Tibial nerve (tissue), 4 donors: ENCODE results near the gene ATP11C. TPM values are rescaled to one million over a fixed set of nuclear protein-coding genes. Genes with fewer than 3 reads are reported as not detected.

Experiments used
- DNase-seq, 2 donors: peaks; one replicate each; pipeline ENCODE4 v3.0.0-alpha.2; 2019; ENCODE audit warnings: low spot score in 2 of 2
- H3K27ac ChIP-seq, 4 donors: fragments of 200-600 bp; sonication (generic) in 3 of 4; one replicate each; pipeline ENCODE4 v1.5.1; 2017 to 2019; ENCODE audit warnings: mild to moderate bottlenecking in 1 of 4
- H3K27me3 ChIP-seq, 2 donors: fragments of 200-600 bp; sonication (generic) in 1 of 2; one replicate each; pipeline versions ENCODE4 v1.5.1 to v1.6.0; 2017 to 2019
- H3K36me3 ChIP-seq, 3 donors: fragments of 200-600 bp; sonication (generic); one replicate each; pipeline ENCODE4 v1.5.1; 2018 to 2019
- H3K4me1 ChIP-seq, 4 donors: fragments of 200-600 bp; sonication (generic) in 3 of 4; one replicate each; pipeline ENCODE4 v1.5.1; 2017 to 2019
- H3K4me3 ChIP-seq, 4 donors: fragments of 200-600 bp; sonication (generic) in 3 of 4; one replicate each; pipeline ENCODE4 v1.5.1; 2017 to 2019; ENCODE audit warnings: mild to moderate bottlenecking in 1 of 4, moderate library complexity in 1 of 4
- H3K9me3 ChIP-seq, 4 donors: fragments of 200-600 bp; sonication (generic) in 3 of 4; one replicate each; pipeline ENCODE4 v1.5.1; 2017 to 2019
- CTCF ChIP-seq, 5 experiments: fragments of 200-600 bp in 3 of 5; fragments of 450-650 bp in 2 of 5; sonication (generic) in 3 of 5; IDR thresholded peaks; one replicate each; pipeline ENCODE4 v1.5.1; 2016 to 2019; ENCODE audit warnings: antibody characterized with exemption in 5 of 5, mild to moderate bottlenecking in 3 of 5, moderate library complexity in 2 of 5
- EP300 ChIP-seq, 2 donors: sonication (generic); formaldehyde crosslinking; IDR thresholded peaks; one replicate each; pipeline ENCODE4 v1.6.1; 2017; ENCODE audit warnings: antibody characterized with exemption in 2 of 2, mild to moderate bottlenecking in 1 of 2
- POLR2A ChIP-seq, 2 donors: fragments of 450-650 bp; IDR thresholded peaks; one replicate each; pipeline ENCODE4 v1.6.1; 2017; ENCODE audit warnings: antibody characterized with exemption in 2 of 2, mild to moderate bottlenecking in 2 of 2, moderate library complexity in 2 of 2
- WGBS, 2 donors: methylation state at CpG; one replicate each; pipeline ENCODE4 v1.1.5; 2018; 5-methylcytosine and 5-hydroxymethylcytosine counted together
- total RNA-seq, 4 donors: library from RNA; depleted of rRNA; stranded (reverse); fragments of >200 nt; gene quantifications; one replicate each; pipeline ENCODE4 v1.1.0, GENCODE V29; 2016

ATP11C gene
- total RNA-seq, 4 donors from 2014 or later = 24.1 to 37.8 (median 32.9) TPM

DNA sequence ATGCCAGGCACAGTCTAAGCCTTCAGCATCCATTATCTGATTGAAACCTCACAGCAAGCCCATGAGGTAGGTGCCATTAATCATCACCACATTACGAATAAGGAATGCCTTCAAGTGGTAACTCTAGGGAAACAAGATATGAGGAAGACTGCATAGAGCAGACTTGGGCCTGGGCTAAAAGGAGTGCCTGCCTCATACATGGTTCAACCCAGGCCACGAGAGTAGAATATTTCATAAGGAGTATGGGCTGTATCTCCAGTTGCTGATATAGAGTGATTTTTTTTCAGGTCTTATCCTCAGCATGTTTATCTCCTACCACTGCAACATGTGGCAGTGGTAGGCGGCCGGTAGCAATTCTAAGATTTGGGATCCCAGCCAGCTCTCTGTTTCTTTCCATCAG, 51.7 kb downstream of the ATP11C start:
- Histone ChIP-seq H3K4me1 (peaks cover 0 to 8% (median 0%) of the 10 kb centered on the region in 4 donors), H3K36me3 (no peaks in the 10 kb centered on the region), H3K27me3 (no peaks in the 10 kb centered on the region), H3K27ac (no peak overlapping the region), H3K9me3 (no peaks in the 10 kb centered on the region), H3K4me3 (no peak overlapping the region)
- TF ChIP-seq EP300 (IDR thresholded peaks at IDR 0.05) (no peak), POLR2A (IDR thresholded peaks at IDR 0.05) (no peak), CTCF (IDR thresholded peaks at IDR 0.05) (no peak)
- DNase-seq = no peak
- WGBS, 2 donors = 58 to 71% methylated on average over 4 of the region's 4 CpGs

DNA sequence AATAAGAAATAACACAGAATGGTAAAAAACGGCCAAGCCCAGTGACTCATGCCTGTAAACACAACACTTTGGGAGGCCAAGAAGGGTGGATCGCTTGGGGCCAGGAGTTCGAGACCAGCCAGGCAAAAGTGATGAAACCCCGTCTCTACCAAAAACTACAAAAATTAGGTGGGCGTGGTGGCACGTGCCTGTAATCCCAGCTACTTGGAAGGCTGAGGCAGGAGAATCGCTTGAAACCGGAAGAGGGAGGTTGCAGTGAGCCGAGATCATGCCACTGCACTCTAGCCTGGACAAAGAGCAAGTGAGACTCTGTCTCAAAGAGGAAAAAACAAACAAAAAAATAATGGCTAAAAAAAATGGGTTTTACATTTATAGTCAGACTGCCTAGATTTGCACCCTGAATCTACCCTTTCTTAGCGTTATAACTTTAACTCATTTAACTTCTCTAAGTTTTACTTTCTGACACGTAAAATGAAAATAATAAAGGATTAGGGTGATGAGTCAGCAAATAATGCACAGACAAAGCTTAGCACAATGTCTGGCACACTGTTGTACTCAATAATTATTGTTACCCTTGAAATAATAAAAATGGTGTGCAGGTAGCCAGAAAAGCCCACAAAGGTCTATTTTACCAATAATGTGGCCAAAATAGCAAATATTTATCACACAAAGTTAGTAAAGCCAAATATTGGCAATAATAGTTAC, 55.0 kb downstream of the ATP11C start:
- Histone ChIP-seq H3K4me1 (peaks cover 0 to 8% (median 0%) of the 10 kb centered on the region in 4 donors), H3K4me3 (no peak overlapping the region), H3K27ac (no peak overlapping the region), H3K27me3 (no peaks in the 10 kb centered on the region), H3K9me3 (no peaks in the 10 kb centered on the region), H3K36me3 (no peaks in the 10 kb centered on the region)
- 54 to 62% methylated on average over 11 of the region's 11 CpGs for WGBS, 2 donors
- TF ChIP-seq POLR2A (IDR thresholded peaks at IDR 0.05) = no peak
- TF ChIP-seq CTCF (IDR thresholded peaks at IDR 0.05) = no peak
- no peak for TF ChIP-seq EP300 (IDR thresholded peaks at IDR 0.05)
- DNase-seq = no peak

DNA sequence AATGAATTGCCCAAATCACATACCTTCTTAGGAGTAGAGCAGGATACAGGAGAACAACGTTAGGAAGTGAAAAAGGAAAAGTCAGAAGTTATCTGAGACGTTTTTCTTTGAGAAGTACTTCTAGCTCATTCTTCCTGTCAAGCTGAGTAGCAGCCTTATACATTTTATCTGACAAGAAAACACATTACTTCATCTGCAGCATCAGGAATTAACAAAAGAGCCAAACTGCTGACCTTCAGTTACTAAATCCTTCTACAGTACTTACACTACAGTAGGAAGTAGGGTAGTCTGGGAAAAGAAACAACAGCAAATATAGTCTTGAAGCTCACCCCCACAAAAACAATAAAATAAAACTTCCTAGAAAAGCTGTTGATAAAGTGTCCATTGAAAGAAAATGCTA, 57.0 kb downstream of the ATP11C start:
- 8 to 38% methylated on average over 2 of the region's 2 CpGs for WGBS, 2 donors
- TF ChIP-seq POLR2A (IDR thresholded peaks at IDR 0.05) = no peak
- TF ChIP-seq CTCF (IDR thresholded peaks at IDR 0.05) = no peak
- no peak for TF ChIP-seq EP300 (IDR thresholded peaks at IDR 0.05)
- no peak for DNase-seq

DNA sequence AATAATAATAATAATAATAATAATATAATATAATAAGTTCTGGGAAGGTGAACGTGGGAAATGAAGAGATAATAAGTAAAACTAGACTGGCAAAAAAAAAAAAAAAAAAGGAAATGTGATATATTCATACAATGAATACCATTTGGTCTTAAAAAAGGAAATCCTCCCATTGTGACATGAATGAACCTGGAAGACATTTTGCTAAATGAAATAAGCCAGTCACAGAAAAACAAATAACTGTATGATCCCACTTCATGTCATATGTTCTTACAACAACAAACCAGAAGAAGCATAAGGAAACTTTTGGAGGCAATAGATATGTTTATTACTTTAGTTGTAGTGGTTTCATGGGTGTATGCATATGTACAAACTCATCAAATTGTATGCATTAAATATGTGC, 63.1 kb downstream of the ATP11C start:
- WGBS, 2 donors = 58 to 88% methylated on average over 1 of the region's 1 CpG
- Histone ChIP-seq H3K4me3 (no peak overlapping the region), H3K4me1 (no peaks in the 10 kb centered on the region), H3K27ac (no peak overlapping the region), H3K27me3 (no peaks in the 10 kb centered on the region), H3K36me3 (no peaks in the 10 kb centered on the region), H3K9me3 (no peaks in the 10 kb centered on the region)
- no peak for DNase-seq
- no peak for TF ChIP-seq POLR2A (IDR thresholded peaks at IDR 0.05)
- no peak for TF ChIP-seq CTCF (IDR thresholded peaks at IDR 0.05)
- TF ChIP-seq EP300 (IDR thresholded peaks at IDR 0.05) = no peak

More for the DNA sequence above, 57.0 kb downstream of the ATP11C start:
- Histone ChIP-seq H3K36me3 (no peaks in the 10 kb centered on the region), H3K27ac (no peak overlapping the region), H3K4me1 (no peaks in the 10 kb centered on the region), H3K27me3 (no peaks in the 10 kb centered on the region), H3K9me3 (no peaks in the 10 kb centered on the region), H3K4me3 (no peak overlapping the region)

- WGBS, 2 donors = 94 to 100% methylated on average over 3 of the region's 3 CpGs
- no peaks in the 10 kb centered on the region for H3K4me1 ChIP-seq
- no peaks in the 10 kb centered on the region for H3K36me3 ChIP-seq
- H3K27ac ChIP-seq = no peak overlapping the region
- no peak overlapping the region for H3K4me3 ChIP-seq
- no peaks in the 10 kb centered on the region for H3K9me3 ChIP-seq
- DNase-seq = no peak
- no peak for TF ChIP-seq CTCF (IDR thresholded peaks at IDR 0.05)
- peaks cover 0 to 9% of the 10 kb centered on the region in 2 donors for H3K27me3 ChIP-seq
Measured at GRCh38 chrX:139864640-139865039, 68.2 kb downstream of the ATP11C start.
